Esophagus (tissue), 2 donors: ENCODE data around the gene IQCH. TPM values are rescaled to one million over a fixed set of nuclear protein-coding genes. Genes with fewer than 3 reads are reported as not detected.
"Not testable (repeated sequence)": the region's sequence is repeated elsewhere in the genome, so short reads cannot be mapped to it uniquely, and the experiment has no call there.

Experiments
- H3K27ac ChIP-seq, 2 donors: one replicate each; pipeline ENCODE4 v1.5.1; 2013; ENCODE audit warnings: low read depth in 2 of 2, mild to moderate bottlenecking in 2 of 2, inconsistent platforms in 1 of 2, low read length in 1 of 2, moderate library complexity in 1 of 2
- H3K27me3 ChIP-seq, 2 donors: one replicate each; pipeline ENCODE4 v1.6.1; 2013; ENCODE audit warnings: low read length in 2 of 2, control low read depth in 1 of 2, mild to moderate bottlenecking in 1 of 2; ENCODE audit not compliant: insufficient read depth in 2 of 2, control insufficient read depth in 1 of 2
- H3K36me3 ChIP-seq, 2 donors: one replicate each; pipeline ENCODE4 v1.6.1; 2013; ENCODE audit warnings: low read length in 1 of 2; ENCODE audit not compliant: control insufficient read depth in 2 of 2, insufficient read depth in 2 of 2
- H3K4me1 ChIP-seq, 2 donors: one replicate each; pipeline ENCODE4 v1.6.1; 2013; ENCODE audit warnings: low read length in 1 of 2; ENCODE audit not compliant: control insufficient read depth in 2 of 2, insufficient read depth in 2 of 2
- H3K4me3 ChIP-seq, 2 donors: one replicate each; pipeline ENCODE4 v1.5.1; 2013; ENCODE audit warnings: low read length in 2 of 2, mild to moderate bottlenecking in 2 of 2, low read depth in 1 of 2, moderate library complexity in 1 of 2
- H3K9me3 ChIP-seq, 2 donors: one replicate each; pipeline ENCODE4 v1.6.1; 2013; ENCODE audit warnings: mild to moderate bottlenecking in 2 of 2, low read depth in 1 of 2, low read length in 1 of 2, moderate library complexity in 1 of 2; ENCODE audit not compliant: control insufficient read depth in 2 of 2, insufficient read depth in 1 of 2
- WGBS, 2 donors: extraction: QIAGEN DNeasy Blood & Tissue Kit; methylation state at CpG; one replicate each; pipeline ENCODE4 v1.1.7; 2013; 5-methylcytosine and 5-hydroxymethylcytosine counted together
- polyA plus RNA-seq, 2 donors: library from polyadenylated mRNA; stranded (reverse); fragments of 200-250 nt; gene quantifications; one replicate each; pipeline ENCODE4 v1.2.3, GENCODE V29; 2013
- donor health status: healthy with polysubstance abuse.
- donor health status: Bipolar disorder and iron deficiency.

Gene IQCH
- polyA plus RNA-seq, 2 donors, result 0.26 to 0.45 TPM

DNA sequence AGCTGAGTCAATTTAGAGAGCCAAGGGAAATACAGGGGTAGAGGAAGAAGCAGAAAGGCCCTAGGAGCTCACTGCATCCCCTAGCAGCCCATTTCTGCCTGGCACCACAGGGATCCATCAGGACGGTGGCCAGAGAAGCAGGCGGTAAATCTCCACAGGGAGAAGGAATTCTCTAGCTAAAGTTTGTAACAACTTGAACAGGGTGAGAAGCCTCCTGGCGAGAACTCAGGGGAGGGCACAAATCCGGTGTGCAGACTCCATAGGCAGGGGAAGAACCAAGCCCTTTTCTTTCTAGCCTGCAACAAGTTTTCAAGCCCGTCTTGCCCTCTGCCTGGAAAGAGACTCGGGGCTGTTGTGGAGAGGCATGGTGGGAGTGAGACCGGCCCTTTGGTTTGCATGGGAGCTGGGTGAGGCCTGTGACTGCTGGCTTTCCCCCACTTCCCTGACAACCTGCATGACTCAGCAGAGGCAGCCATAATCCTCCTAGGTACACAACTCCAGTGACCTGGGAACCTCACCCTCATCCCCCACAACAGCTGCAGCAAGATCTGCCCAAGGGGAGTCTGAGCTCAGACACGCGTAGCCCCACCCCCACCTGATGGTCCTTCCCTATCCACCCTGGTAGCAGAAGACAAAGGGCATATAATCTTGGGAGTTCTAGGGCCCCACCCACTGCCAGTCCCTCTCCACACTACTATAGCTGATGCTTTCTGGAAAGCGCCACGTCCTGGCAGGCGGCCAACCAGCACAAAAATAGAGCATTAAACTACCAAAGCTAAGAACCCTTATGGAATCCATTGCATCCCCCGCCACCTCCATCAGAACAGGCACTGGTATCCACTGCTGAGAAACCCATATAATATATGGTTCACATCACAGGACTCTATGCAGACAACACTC, 182.0 kb downstream of the IQCH start:
- H3K4me1 ChIP-seq, H3K27me3 ChIP-seq, H3K9me3 ChIP-seq, H3K4me3 ChIP-seq, H3K36me3 ChIP-seq: not testable (repeated sequence)
- WGBS, 2 donors, result 60 to 61% methylated on average over 13 of the region's 13 CpGs
- peak overlapping the region in 1 of 2 donors; percentile 47 for H3K27ac ChIP-seq

DNA sequence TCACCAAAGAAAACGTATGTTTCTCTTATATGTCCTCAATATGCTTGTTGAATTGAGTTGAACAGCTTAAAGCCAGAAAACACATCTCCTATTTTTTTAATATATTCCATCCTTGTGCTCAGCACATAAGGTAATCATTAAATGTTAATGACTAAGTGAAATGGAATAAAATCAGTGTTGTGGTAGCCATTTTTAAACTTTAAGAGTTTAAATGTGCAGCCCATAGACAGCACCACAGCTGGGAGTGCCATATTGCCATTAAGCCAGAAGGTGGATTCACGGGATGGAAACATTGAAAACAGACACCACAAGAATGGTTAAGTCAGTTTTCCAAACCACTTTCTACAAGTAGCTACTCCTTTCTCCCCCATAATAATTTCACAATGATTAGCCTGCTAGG, 189.5 kb downstream of the IQCH start:
- Histone ChIP-seq H3K27ac (no peak overlapping the region), H3K27me3 (no peaks in the 10 kb centered on the region), H3K4me1 (no peaks in the 10 kb centered on the region), H3K9me3 (no peaks in the 10 kb centered on the region), H3K4me3 (no peak overlapping the region), H3K36me3 (no peaks in the 10 kb centered on the region)
- WGBS, 2 donors, result 83% methylated on average over 2 of the region's 2 CpGs

DNA sequence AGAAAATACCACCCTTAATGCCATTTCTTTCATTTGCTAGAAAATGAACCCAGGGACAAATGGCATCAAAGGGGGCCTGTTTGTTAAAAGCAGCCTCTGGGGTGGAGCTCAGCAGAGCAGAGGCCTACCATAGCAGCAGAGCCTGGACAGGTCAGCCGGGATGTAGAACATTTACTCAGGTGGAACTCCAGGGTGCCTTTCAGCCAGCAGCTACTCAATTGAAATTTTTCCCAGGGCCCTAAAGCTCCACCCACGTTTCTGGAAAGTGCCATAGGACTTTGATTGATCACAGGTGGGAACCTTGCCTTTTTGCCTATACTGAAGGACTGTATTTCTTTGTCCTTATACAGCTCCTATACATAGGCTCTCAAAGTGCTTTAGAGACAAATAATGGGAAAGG, 191.9 kb downstream of the IQCH start:
- Histone ChIP-seq H3K27ac (no peak overlapping the region), H3K4me3 (no peak overlapping the region), H3K9me3 (no peaks in the 10 kb centered on the region), H3K27me3 (no peaks in the 10 kb centered on the region), H3K36me3 (no peaks in the 10 kb centered on the region), H3K4me1 (no peaks in the 10 kb centered on the region)
- WGBS, 2 donors, result 45 to 58% methylated on average over 2 of the region's 2 CpGs

DNA sequence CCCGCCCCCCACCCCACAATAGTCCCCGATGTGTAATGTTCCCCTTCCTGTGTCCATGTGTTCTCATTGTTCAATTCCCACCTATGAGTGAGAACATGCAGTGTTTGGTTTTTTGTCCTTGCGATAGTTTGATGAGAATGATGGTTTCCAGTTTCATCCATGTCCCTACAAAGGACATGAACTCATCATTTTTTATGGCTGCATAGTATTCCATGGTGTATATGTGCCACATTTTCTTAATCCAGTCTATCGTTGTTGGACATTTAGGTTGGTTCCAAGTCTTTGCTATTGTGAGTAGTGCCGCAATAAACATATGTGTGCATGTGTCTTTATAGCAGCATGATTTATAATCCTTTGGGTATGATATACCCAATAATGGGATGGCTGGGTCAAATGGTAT, 193.8 kb downstream of the IQCH start:
- not testable (repeated sequence) for H3K9me3 ChIP-seq, H3K4me3 ChIP-seq, H3K27ac ChIP-seq, H3K4me1 ChIP-seq, H3K27me3 ChIP-seq, H3K36me3 ChIP-seq
- WGBS, 2 donors, result 90 to 99% methylated on average over 3 to 4 of the region's 5 CpGs

DNA sequence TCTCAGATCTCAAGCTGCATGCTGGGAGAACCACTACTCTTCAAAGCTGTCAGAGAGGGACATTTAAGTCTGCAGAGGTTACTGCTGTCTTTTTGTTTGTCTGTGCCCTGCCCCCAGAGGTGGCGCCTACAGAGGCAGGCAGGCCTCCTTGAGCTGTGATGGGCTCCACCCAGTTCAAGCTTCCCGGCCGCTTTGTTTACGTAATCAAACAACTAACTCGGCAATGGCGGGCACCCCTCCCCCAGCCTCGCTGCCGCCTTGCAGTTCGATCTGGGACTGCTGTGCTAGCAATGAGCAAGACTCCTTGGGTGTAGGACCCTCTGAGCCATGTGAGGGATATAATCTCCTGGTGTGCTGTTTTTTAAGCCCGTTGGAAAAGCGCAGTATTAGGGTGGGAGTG, 199.1 kb downstream of the IQCH start:
- H3K36me3 ChIP-seq, H3K27me3 ChIP-seq, H3K4me3 ChIP-seq, H3K9me3 ChIP-seq, H3K4me1 ChIP-seq, H3K27ac ChIP-seq: not testable (repeated sequence)
- WGBS, 2 donors, result 96 to 99% methylated on average over 11 of the region's 11 CpGs

DNA sequence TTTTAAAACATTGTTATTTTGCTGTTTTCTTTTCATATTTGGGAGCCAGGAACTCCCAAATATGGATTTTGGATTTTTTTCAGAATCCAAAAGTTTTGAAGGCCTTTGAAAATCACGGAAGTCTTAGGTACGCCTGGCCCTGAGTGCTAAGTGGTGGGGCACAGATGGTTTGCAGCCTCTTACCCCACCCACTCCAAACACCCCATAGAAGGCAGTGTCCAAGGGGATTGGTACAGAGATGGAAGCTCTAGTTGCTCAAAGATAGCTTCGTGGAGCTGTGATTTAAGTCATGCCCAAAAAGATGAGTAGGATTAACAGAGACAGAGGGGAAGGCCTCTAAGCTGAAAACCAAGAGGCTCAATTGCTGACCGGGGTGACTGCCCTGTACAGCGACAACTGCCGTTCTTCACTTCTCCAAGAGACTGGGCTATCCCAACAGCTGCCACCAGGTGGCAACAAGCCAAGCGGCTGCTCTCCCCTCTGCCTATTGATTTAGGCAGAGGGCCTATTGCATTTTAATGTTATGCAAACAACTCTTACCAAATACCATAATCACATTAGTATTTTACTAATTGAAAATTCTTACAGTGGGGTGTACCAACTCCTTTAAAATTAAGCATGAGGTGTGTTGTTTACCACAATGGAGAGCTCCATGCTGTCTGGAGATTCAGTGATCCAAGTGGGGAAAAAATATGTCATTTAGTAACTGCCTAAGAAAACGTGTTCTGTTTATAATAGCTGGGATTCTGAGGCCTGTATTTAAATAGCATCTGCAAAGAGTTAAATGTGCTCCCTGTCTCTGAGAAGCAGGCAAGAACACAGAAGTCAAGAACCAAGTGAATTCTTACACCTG, 202.3 kb downstream of the IQCH start:
- H3K4me1 ChIP-seq, result no peaks in the 10 kb centered on the region
- no peaks in the 10 kb centered on the region for H3K27me3 ChIP-seq
- WGBS, 2 donors, result 26 to 29% methylated on average over 8 of the region's 8 CpGs
- H3K9me3 ChIP-seq, result no peaks in the 10 kb centered on the region
- no peak overlapping the region for H3K4me3 ChIP-seq
- H3K27ac ChIP-seq, result no peak overlapping the region
- no peaks in the 10 kb centered on the region for H3K36me3 ChIP-seq

DNA sequence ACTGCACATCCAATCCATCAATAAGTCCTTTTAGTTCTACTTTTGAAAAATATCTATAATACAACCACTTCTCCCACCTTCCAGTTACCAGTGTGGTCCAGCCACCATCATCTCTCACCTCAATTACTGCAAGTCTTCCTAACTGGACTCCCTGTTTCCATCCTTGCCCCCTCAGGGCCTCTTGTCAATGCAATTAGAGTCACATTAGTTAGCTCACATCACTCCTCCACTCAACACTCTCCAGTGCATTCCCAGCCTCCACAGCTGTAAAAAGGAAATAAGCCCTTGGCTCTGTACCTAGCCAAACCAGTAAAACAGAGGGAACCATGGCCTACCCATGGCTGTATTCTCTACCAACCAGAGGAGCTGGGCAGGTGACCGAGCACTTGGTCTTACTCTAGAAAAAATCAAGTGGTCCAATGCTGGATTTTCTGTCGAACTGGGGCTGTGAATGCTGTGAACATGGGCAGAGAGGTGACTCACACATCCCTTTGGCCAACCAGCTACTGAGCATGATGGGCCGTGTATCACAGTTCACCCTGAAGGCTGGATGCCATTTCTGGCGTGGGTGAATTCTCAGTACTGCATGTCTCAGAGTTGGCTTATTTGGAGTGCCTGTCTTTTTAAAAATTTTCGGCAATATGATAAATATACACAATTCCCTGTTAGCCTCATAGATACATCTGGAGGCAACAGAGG, 203.9 kb downstream of the IQCH start:
- Histone ChIP-seq H3K4me1 (no peaks in the 10 kb centered on the region), H3K9me3 (no peaks in the 10 kb centered on the region), H3K36me3 (no peaks in the 10 kb centered on the region), H3K27me3 (no peaks in the 10 kb centered on the region), H3K27ac (no peak overlapping the region), H3K4me3 (no peak overlapping the region)
- 60 to 70% methylated on average over 5 of the region's 5 CpGs for WGBS, 2 donors

DNA sequence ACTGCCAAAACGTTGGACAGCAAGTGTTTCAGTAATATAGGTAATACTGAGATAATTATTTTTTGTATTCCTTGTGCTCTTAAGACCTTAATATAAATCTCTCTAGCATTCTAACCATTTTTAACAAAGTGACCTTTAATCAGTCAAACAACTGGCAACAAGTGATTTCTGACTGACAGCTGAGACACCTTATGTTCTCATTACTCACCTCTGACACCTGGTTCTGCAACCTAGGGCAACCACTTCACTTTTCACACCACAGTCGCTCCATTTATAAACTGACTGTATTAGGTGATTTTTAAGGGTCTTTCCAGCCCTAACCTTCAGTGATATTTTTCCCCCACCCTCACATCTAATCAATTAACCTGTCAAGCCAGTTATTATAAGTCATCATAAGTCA, 205.9 kb downstream of the IQCH start:
- 61 to 66% methylated on average over 2 of the region's 2 CpGs for WGBS, 2 donors
- no peaks in the 10 kb centered on the region for H3K9me3 ChIP-seq
- peaks cover 0 to 2% of the 10 kb centered on the region in 2 donors for H3K4me1 ChIP-seq
- no peak overlapping the region for H3K4me3 ChIP-seq
- no peak overlapping the region for H3K27ac ChIP-seq
- H3K27me3 ChIP-seq, result no peaks in the 10 kb centered on the region
- no peaks in the 10 kb centered on the region for H3K36me3 ChIP-seq

DNA sequence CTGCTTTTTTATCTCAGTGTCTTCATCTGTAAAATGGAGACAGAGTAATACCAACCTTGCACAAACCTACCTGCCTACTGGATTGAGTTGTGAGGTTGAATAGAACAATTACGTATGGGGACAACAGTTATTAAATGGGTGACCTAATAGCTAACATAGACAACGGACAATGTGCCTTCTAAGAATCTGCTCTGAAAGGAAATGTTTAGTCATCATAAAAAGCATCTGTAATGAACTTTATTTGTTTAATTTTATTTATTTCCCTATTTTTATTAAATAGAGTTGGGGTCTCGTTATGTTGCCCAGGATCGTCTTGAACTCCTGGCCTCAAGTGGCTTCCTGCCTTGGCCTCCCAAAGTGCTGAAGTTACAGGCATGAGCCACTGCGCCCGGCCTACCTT, 207.1 kb downstream of the IQCH start:
- no peaks in the 10 kb centered on the region for H3K27me3 ChIP-seq
- H3K36me3 ChIP-seq, result no peaks in the 10 kb centered on the region
- WGBS, 2 donors, result 96 to 97% methylated on average over 6 of the region's 6 CpGs
- H3K9me3 ChIP-seq, result no peaks in the 10 kb centered on the region
- no peak overlapping the region for H3K4me3 ChIP-seq
- H3K27ac ChIP-seq, result no peak overlapping the region
- peaks cover 0 to 7% of the 10 kb centered on the region in 2 donors for H3K4me1 ChIP-seq
